ENCODE data around the gene PLA2R1. TPM values are rescaled to one million over a fixed set of nuclear protein-coding genes. Genes with fewer than 3 reads are reported as not detected.

PLA2R1 gene
- total and polyA plus RNA-seq, 9 donors: 9.9 to 33.8 (median 20.4) TPM

DNA sequence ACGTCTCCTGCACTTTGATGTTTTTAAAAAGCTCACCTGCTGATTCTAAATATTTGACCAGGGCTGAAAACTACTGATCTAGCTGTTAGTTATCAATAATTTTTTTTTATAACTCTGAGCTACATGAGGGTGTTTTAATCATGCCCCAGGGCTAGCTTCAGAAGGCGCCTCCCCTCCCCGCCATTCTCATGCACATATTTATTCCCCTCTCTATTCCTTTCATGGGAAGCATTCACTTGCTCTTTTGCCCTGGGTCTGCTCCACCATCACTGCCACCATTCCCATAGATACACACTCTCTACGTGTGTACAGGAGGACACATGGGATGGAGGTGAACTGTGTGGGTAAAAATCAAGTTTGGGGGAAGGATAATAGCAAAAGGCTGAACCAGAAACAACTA, 101.0 kb downstream of the PLA2R1 start:
- Histone ChIP-seq H3K9me3 (no peaks in the 10 kb centered on the region), H3K27me3 (no peaks in the 10 kb centered on the region), H3K4me3 (no peak overlapping the region), H3K4me1 (ENCODE audit: insufficient read depth) (no peaks in the 10 kb centered on the region), H3K36me3 (no peaks in the 10 kb centered on the region), H3K27ac (no peak overlapping the region)
- intact Hi-C loops (cut with DNase I): no loop called here
- 74 to 82% (median 82%) methylated on average over 4 of the region's 4 CpGs for WGBS, 3 donors
- no peak for DNase-seq
- TF ChIP-seq, protein P1, sequence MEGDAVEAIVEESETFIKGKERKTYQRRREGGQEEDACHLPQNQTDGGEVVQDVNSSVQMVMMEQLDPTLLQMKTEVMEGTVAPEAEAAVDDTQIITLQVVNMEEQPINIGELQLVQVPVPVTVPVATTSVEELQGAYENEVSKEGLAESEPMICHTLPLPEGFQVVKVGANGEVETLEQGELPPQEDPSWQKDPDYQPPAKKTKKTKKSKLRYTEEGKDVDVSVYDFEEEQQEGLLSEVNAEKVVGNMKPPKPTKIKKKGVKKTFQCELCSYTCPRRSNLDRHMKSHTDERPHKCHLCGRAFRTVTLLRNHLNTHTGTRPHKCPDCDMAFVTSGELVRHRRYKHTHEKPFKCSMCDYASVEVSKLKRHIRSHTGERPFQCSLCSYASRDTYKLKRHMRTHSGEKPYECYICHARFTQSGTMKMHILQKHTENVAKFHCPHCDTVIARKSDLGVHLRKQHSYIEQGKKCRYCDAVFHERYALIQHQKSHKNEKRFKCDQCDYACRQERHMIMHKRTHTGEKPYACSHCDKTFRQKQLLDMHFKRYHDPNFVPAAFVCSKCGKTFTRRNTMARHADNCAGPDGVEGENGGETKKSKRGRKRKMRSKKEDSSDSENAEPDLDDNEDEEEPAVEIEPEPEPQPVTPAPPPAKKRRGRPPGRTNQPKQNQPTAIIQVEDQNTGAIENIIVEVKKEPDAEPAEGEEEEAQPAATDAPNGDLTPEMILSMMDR (IDR thresholded peaks at IDR 0.05): no peak
- no peak for TF ChIP-seq POLR2A (IDR thresholded peaks at IDR 0.05)
- TF ChIP-seq EP300 (IDR thresholded peaks at IDR 0.05): no peak

DNA sequence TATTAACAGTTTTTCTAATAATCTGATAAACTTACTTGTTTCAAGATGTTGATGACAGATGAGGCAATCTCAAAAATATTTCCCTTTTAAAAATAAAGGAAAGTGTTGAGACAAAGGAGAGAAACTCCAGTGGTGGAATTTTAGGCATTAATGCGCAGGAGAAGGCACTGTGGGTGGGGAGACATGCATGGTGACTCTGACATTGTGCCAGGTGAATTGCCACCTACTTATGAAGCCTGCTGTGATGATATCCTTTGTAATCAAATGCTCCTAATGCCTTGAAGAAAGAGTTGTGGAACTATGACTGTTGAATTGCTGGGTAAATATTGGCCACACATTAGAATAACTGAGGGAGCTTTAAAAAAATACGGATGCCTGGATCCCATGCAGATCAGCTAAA, 101.4 kb downstream of the PLA2R1 start:
- TF ChIP-seq EP300 (IDR thresholded peaks at IDR 0.05) (no peak), POLR2A (IDR thresholded peaks at IDR 0.05) (no peak)
- TF ChIP-seq, protein P1 (IDR thresholded peaks at IDR 0.05): no peak
- 69 to 82% (median 82%) methylated on average over 2 of the region's 2 CpGs for WGBS, 3 donors
- Histone ChIP-seq H3K27ac (no peak overlapping the region), H3K4me3 (no peak overlapping the region), H3K27me3 (no peaks in the 10 kb centered on the region), H3K9me3 (no peaks in the 10 kb centered on the region), H3K4me1 (ENCODE audit: insufficient read depth) (no peaks in the 10 kb centered on the region), H3K36me3 (no peaks in the 10 kb centered on the region)
- intact Hi-C loops (cut with DNase I): no loop called here
- DNase-seq: no peak

DNA sequence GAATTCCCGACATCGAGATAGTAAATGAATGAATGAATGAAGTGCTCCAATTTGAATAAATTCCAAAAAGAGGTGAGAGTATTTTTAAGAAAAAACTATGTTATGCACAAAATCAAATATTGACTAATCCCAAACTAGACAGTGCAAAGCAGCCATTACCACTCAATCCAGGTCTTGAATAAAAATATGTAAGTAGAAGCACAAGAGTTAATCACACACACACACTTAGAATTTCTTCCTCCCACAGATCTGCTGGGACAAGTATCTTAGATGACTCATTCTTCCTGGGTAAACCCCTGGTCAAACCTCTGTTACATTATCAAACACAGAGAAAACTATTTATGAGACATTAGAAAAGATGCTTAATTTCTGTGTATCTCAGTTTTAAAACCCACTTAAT, 102.0 kb downstream of the PLA2R1 start:
- Histone ChIP-seq H3K36me3 (no peaks in the 10 kb centered on the region), H3K4me3 (no peak overlapping the region), H3K9me3 (no peaks in the 10 kb centered on the region), H3K27ac (no peak overlapping the region), H3K4me1 (ENCODE audit: insufficient read depth) (no peaks in the 10 kb centered on the region), H3K27me3 (no peaks in the 10 kb centered on the region)
- WGBS, 3 donors: 57 to 72% (median 63%) methylated on average over 2 of the region's 2 CpGs
- intact Hi-C loops (cut with DNase I): no loop called here
- no peak for DNase-seq
- TF ChIP-seq POLR2A (IDR thresholded peaks at IDR 0.05) (no peak), EP300 (IDR thresholded peaks at IDR 0.05) (no peak)
- TF ChIP-seq, protein P1 (IDR thresholded peaks at IDR 0.05): no peak

DNA sequence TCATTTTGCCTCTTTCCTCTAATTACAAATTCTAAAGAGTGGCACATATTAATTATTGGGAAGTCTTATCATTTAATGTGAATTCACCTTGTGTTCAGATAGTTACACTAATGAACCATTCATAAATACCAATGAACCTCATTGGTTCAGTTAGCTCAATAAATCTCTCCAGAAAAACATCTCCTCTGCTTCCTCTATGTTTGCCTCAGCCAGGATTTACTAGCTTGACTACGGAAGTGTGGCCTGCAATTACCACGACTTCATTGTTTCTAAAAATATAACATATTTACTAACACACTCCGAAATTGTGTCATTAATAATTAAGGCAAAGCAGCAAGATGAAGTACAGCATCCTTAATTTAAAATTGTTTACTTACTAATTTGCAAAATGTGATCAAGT, 103.3 kb downstream of the PLA2R1 start:
- Histone ChIP-seq H3K27me3 (no peaks in the 10 kb centered on the region), H3K27ac (no peak overlapping the region), H3K4me3 (no peak overlapping the region), H3K9me3 (no peaks in the 10 kb centered on the region), H3K4me1 (ENCODE audit: insufficient read depth) (no peaks in the 10 kb centered on the region), H3K36me3 (no peaks in the 10 kb centered on the region)
- TF ChIP-seq POLR2A (IDR thresholded peaks at IDR 0.05) (no peak), EP300 (IDR thresholded peaks at IDR 0.05) (no peak)
- TF ChIP-seq, protein P1 (IDR thresholded peaks at IDR 0.05): no peak
- DNase-seq: no peak
- intact Hi-C loops (cut with DNase I): no loop called here
- 48 to 65% (median 60%) methylated on average over 3 of the region's 3 CpGs for WGBS, 3 donors

All from ovary (tissue), 9 donors.